HEK293T (cell line): ENCODE data around the gene ADPRS.

ENCODE experiments used
- BHLHE40 ChIP-seq: fragments of 450-650 bp; IDR thresholded peaks from 2 replicates; pipeline ENCODE4 v1.6.1; 2016; ENCODE audit warnings: mild to moderate bottlenecking, moderate library complexity, borderline replicate concordance
- ELF4 ChIP-seq: fragments of 450-650 bp; IDR thresholded peaks from 2 replicates; pipeline ENCODE4 v1.6.1; 2017; ENCODE audit warnings: antibody characterized with exemption
- FOXA1 ChIP-seq: fragments of 450-650 bp; IDR thresholded peaks from 2 replicates; pipeline ENCODE4 v1.6.1; 2016; ENCODE audit warnings: mild to moderate bottlenecking
- FOXK2 ChIP-seq: fragments of 450-650 bp; IDR thresholded peaks from 2 replicates; pipeline ENCODE4 v1.6.1; 2016; ENCODE audit warnings: mild to moderate bottlenecking
- FOXM1 ChIP-seq: fragments of 450-650 bp; IDR thresholded peaks from 2 replicates; pipeline ENCODE4 v1.6.1; 2017; ENCODE audit warnings: mild to moderate bottlenecking, borderline replicate concordance
- SP1 ChIP-seq: fragments of 450-650 bp; IDR thresholded peaks from 2 replicates; pipeline ENCODE4 v1.6.1; 2017
- SUZ12 ChIP-seq: fragments of 450-650 bp; IDR thresholded peaks from 2 replicates; pipeline ENCODE4 v1.6.1; 2016; ENCODE audit warnings: mild to moderate bottlenecking
- TARDBP ChIP-seq: fragments of 450-650 bp; IDR thresholded peaks from 2 replicates; pipeline ENCODE4 v1.6.1; 2016
- ZNF384 ChIP-seq: fragments of 450-650 bp; IDR thresholded peaks from 2 replicates; pipeline ENCODE4 v1.6.1; 2016
- TF ChIP-seq, protein P1 (sequence below): fragments of 450-650 bp; IDR thresholded peaks from 2 replicates; pipeline ENCODE4 v1.6.1; 2016

GRCh38 chr1:36092166-36092797, 3.6 kb downstream of the ADPRS start:
- TF ChIP-seq BHLHE40 (no peak), ZNF384 (no peak), TARDBP (no peak), ELF4 (no peak), SUZ12 (no peak), FOXA1 (no peak), SP1 (no peak), FOXK2 (no peak), FOXM1 (no peak)
- TF ChIP-seq, protein P1, sequence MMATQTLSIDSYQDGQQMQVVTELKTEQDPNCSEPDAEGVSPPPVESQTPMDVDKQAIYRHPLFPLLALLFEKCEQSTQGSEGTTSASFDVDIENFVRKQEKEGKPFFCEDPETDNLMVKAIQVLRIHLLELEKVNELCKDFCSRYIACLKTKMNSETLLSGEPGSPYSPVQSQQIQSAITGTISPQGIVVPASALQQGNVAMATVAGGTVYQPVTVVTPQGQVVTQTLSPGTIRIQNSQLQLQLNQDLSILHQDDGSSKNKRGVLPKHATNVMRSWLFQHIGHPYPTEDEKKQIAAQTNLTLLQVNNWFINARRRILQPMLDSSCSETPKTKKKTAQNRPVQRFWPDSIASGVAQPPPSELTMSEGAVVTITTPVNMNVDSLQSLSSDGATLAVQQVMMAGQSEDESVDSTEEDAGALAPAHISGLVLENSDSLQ, result no peak
